ENCODE data around the gene MVB12A.

Gene MVB12A
- total RNA-seq, result 13.3 to 15.5 reads per million in 2 donors

DNA sequence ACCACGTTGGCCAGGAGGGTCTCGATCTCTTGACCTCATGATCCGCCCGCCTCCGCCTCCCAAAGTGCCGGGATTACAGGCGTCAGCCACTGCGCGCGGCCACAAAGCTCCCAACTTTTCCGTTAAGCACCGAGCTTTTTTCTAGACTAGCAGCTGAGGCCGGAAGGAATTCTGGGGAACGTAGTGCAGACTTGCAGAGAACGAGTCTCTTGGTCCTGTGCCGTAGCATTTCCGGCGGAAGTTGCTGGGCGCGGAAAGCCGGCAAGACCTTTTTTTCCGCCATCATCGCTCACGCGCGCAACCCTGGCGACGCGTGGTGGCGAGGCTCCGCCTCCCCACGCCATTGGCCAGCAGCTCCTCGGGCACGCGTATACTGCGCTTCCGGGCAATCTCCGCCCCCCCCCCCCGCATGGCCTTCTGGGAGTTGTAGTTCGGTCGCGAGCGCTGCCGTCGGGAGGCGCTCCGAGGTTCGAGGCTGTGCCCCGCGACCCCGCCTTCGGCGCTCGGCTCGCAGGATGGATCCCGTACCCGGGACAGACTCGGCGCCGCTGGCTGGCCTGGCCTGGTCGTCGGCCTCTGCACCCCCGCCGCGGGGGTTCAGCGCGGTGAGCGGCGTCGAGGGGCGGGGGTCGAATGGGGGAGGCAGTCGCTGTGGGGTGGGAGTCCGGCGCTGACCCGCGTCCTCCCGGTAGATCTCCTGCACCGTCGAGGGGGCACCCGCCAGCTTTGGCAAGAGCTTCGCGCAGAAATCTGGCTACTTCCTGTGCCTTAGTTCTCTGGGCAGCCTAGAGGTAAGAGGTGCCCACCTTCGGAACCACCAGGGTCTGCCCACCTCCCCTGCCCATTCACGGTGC is at the start of gene MVB12A:
Gene MVB12A (plus strand): TSS at position 427 of the 854 bp plus-strand sequence. CDS start 89 bp downstream, at position 516.
- peak; percentile 90 for DNase-seq

DNA sequence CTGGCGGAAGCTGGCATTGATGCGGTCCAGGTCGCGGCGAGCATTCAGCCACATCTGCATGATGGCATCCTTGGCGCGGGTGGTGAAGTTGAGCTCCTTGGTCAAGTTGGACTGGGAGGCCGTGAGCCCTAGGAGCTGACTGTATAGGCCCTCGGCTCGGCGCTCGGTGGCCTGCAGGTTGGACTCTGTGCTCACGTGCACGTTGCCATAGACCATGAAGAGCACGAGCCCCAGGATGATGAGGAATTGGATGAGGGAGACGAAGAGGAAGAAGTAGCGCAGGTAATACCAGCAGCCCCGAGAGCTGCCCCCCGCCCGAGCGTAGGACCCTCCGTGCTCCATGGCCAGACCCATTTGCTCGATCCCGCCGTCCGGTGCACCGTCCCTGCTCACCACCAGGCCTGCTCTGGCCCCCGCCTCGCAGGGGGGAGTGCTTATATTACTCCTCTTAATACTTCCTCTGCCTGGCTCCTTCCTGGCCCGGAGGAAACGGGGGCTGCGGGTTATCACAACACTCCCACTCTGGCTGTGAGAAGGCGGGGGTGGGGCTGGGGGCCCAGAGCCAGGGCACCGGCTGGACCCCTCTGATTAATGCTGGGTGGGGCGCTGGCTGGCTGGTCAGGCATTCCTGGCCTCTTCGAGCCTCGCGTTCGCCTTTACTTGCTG is 42.8 kb upstream of the MVB12A start, which contains the start of gene PLVAP:
Gene PLVAP (minus strand): TSS at position 408 of the 666 bp plus-strand sequence. CDS start 54 bp downstream, at position 354.
- DNase-seq, result no peak

DNA sequence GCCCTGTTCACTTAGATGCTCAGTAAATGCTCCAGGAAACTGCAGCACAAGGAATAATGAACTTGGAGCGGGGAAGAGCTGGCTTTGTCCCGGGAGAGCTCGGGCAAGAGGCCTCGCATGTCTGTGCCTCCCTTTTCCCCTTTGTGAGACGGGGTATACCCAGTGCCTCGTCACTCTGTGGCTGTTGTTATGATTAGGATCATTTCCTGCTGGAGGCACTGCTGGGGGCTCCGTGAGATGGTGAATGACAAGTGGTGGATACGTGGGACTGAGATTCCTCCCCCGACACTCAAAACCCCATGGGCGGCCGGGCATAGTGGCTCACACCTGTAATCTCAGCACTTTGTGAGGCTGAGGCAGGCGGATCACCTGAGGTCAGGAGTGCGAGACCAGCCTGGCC is 41.6 kb upstream of the MVB12A start:
- DNase-seq, result no peak

DNA sequence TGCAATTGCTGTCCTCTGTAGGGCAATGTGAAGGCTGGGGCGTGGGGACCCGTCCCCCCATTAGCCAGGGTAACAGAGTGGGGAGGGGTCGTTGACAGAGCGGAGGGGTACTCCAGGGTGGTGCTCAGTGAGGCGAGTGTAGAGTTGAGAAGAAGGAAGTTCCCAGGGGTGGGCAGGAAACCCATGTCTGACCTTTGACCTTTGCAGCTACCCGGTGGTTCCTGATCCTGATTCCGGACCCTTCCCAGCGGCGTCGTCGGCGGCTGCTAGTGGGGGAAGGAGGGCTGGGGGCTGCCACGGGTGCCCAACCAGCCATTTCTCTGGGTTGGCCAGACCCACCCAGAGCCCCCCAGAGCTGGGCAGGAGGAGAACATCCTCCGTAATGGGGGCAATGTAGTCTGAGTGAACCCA is 40.6 kb upstream of the MVB12A start:
- no peak for DNase-seq

DNA sequence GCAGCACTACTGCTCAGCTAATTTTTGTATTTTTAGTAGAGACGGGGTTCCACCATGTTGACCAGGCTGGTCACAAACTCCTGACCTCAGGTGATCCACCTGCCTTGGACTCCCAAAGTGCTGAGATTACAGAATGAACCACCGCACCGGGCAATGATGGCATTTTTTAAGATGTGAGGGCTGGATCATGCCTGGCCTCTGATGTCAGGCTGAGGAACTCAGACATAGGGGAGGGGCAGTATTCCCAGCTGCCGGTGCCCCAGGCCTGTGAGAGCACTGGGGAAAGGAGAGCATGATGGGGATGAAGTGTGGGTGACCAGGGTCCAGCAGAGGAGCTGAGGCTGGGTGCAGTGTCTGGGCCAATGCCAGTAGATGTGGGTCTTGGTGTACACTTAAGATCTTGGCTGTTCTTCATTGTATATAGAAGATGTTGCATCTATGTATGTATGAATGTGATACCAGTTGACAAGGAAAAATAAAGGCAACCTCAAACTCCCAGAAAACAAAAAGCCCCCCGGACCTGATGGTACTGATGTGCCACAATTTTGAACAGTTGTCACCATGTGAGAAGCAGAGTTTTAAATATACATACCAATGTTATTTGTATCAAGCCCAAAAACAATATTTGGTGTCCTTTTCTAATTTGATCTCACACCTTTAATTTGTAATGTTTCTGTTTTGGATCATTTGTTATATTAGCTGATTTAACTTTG is 39.3 kb upstream of the MVB12A start:
- DNase-seq, result no peak

DNA sequence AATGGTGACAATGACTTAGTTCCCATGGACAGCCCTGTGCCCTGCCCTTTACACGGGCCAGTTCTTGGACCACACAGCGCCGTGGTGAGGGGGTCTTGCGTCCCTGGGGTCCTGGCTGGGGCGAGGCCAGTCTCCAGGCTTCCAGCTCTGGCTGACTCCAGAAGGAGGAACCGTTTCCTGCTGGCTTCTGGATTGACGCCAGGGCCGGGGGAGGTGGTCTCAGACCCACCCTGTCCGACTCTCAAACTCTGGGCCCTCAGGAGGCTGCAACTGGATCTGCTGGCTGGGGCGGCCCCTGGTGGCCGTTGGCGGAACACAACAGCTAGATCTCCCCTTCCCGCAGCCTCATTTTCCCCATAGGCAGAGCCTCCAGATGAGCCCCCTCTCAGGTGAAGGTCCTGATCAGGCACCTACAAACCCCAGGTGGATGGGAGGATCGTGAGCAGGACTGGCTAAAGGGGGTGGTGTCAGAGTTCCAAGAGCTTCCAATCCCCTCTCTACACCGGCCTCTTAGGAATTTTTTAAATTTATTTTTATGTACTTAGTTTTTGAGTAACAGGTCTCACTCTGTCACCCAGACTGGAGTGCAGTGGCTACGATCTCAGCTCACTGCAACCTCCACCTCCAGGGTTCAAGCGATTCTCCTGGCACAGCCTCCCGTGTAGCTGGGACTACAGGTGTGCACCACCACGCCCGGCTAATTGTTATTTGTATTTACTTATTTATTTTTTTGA is 33.8 kb upstream of the MVB12A start:
- DNase-seq, result no peak

DNA sequence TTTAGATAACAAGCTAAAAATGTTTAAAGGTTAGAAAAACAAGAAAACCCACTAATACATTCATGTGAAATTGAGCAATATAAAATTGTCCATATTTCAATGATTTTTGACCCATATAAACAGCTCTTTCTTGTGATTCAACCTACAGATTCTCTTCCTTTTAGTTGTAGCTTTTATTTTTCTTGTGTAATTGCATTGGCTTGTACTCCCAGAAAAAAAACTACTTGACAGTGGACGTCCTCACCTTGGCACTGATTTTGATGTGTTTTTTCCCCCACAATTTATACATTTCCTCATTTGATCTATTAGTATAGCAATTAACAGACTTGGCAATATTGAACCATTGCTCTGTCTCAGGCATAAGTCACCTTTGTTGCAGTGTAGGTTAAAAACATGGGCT is 30.6 kb upstream of the MVB12A start:
- no peak for DNase-seq

DNA sequence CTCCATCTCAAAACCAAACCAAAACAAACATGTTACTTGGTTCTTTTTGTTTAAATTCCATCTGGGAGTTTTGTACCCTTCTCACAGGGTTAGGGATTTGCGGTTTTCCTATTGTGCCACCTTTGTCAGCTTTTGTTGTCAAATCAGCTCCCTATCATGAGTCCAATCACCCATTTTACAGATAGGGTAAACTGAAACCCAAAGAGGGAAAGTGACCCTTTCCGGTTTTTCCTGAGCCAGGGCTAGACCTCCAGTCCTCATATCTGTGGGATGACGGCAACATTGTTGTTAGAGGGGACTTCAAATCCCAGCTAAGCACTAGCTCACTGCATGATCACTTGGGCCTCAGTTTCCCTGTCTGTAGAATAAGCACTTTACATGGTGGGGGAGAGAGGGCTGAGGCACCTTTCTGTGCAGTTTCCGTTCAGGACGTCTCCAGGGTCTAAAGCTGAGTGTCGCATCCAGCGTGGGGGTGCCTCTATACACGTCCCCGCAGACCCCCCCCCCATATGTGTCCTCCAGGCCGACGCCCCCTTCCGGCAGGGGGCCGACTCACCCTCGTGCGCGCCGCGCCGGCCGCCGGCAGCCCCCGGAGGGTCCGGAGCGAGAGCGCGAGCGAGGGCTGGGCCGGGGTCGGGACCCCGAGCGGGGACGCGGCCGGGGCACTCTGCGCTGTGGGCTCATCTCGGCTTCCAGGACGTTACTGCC is 29.7 kb upstream of the MVB12A start:
- DNase-seq, result no peak

DNA sequence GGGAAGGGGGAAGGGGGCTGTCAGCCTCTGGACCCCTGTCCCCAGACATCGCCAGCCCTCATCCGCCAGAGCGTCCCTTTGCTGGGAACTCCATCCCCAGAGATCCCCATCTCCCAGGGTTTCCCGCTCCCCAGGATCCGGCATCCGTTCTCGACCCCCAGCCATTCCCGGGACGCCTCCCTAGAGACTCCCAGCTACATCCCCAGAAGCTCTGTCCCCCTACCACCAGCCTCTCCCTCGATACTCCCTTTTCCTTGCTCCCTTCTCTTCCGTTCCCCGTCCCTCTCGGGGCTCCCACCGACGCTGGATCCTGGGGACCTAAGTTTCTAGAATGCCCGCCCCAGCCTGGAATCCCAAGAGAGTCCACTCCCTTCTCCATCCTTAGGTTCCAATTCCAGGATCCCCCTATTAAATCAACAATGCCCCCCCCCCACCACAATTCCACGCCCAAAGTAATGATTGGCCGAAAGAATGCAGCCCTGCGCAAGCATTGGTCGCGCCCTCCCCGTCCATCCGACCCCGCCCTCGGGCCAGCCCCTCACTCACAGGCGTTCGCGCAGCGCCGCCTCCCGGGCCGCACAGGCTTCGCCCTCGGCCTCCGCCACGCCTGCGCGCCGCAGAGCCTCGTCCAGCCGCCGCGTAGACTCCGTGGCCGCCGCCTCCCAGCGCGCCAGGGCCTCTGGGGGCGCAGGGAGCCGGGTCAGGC is 29.0 kb upstream of the MVB12A start:
- peak; percentile 81 for DNase-seq

DNA sequence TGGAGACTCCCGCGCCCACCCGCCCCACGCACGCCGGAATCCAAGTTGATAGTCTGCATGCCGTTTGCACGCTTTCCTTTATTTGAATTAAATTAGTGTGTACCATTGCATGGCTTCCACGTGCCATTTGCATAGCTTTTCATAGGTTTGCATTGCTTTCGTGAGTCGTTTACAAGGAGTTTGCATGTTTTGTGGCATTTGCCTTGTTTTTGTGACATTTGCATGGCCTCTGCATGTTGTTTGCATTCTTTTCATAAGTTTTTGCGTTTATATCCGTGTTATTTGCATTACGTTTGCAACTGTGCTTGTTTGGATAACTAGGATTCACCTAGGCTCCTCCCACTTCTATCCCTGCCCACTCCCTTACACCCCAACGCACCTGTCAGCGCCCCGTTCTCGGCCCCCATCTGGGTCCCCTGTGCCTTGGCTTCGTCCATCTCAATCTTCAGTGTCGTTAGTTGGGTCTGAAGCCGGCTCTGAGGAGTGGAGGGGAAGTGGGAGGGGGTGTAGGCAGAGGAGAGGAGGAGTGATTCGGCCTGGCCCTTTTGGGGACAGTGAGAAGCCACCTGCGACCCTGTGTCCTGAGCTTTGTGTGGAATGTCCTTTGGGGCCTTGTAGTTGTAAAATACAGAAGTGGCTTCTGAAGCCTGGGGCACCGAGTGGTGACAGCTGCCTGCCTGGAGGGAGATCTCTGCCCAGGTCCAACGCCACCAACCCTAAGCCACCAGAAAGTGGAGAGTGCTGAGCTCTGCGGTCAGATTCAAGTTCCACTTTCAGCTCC is 28.3 kb upstream of the MVB12A start:
- DNase-seq, result no peak

DNA sequence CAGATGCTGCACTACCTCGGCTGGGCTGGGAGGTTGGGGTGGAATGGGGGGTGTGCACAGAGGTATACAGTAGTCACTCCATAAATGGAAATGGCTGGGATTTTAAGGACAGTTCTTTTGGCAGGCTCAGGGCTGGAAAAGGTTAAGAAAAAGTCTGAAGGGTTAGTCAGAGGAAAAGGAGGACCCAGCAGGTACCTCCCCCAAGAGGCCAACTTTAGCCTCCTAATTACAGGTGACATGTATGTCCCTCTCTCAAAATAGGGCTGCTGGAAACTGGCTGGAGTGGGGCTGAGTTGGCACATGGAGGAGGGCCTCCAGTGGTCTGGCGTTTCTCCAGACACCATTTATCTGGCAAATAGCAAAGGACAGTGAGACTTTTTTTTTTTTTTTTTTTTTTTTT is 26.8 kb upstream of the MVB12A start:
- DNase-seq, result no peak

DNA sequence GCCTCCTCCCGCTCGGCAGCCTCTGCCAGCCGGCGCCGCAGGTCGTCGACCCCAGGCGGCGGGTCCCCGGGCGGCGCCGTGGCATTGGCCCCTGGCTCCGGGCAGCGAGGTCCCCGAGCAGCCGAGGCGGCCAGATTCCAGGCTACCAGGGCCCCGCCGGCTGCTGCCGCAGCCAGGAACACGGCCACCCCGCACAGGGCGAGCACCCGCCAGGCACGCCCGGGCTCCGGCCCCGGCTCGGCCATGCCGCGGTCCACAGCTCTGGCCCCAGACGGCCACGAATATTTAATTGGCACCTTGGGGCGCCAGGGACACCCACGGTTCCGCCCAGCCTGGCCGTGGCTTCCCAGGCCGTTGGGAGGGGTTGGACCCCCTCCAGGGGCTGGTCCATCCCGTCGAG is 25.9 kb upstream of the MVB12A start, which contains the start of gene CCDC194:
Gene CCDC194 (minus strand): TSS at position 283 of the 400 bp plus-strand sequence. CDS start 38 bp downstream, at position 245.
- DNase-seq, result no peak

DNA sequence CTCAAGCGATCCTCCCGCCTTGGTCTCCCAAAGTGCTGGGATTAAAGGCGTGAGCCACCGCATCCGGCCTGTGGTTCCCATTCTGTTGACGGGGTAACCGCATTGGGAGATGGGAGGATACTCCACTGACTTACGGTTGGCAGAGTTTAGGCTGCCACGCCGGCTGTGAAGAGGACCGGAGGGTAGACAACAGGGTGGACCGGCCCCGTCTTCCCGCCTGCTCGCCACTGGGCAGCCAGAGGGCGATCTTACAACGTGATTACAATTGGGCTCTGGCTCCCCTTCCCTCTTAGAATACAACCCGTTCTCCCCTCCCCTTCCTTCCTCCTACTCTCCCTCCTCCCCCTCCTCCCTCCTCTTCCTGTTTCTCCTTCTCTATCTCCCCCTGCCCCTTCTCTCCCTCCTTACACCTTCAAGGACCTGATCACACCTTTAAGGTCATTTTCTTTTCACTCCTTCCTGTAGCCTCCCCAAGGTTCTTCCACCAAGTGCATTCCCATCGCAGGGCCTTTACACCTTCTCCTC is 24.9 kb upstream of the MVB12A start:
- no peak for DNase-seq

DNA sequence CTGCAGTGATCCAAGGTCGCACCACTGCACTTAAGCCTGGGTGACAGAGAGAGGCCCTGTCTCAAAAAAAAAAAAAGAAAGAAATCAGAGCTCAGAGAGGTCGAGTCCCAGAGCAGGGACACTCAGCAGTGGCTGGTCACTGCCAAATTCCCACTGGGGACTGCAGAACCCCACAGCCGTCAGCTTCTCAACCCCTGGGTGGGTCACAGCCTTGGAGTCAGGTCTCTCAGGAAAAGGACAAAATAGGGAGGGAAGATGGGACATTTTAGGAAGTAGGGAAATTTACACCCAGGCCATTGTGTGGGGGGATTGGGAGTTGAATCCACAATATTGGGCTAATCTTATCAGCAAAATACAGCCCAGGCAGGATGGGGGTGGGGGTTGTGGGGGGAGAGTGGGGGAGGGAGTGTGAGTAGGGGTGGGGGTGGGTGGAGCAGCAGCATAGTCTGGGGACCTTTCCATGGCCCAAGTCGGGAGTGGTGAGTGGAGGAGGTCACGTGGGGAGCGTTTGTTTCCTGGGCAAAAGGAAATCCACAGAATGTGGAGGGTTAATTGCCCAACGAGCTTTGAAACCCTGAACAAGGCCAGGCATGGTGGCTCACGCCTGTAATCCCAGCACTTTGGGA is 20.8 kb upstream of the MVB12A start:
- no peak for DNase-seq

DNA sequence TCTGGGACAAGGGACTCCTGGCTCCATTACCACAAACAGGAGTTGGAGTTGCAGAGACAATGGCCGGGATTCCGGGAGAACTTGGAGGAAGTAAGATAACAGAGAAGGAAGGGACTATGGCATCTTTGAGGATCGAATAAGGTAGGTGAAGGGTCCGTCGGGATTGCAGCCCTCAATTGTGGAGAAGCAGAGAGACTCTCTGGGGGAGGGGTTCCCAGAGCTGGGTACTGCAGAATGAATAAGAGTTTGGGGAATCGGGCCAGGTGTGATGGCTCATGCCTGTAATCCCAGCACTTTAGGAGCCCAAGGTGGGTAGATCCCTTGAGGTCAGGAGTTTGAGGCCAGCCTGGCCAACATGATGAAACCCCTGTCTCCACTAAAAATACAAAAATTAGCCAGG is 18.2 kb upstream of the MVB12A start:
- DNase-seq, result no peak

DNA sequence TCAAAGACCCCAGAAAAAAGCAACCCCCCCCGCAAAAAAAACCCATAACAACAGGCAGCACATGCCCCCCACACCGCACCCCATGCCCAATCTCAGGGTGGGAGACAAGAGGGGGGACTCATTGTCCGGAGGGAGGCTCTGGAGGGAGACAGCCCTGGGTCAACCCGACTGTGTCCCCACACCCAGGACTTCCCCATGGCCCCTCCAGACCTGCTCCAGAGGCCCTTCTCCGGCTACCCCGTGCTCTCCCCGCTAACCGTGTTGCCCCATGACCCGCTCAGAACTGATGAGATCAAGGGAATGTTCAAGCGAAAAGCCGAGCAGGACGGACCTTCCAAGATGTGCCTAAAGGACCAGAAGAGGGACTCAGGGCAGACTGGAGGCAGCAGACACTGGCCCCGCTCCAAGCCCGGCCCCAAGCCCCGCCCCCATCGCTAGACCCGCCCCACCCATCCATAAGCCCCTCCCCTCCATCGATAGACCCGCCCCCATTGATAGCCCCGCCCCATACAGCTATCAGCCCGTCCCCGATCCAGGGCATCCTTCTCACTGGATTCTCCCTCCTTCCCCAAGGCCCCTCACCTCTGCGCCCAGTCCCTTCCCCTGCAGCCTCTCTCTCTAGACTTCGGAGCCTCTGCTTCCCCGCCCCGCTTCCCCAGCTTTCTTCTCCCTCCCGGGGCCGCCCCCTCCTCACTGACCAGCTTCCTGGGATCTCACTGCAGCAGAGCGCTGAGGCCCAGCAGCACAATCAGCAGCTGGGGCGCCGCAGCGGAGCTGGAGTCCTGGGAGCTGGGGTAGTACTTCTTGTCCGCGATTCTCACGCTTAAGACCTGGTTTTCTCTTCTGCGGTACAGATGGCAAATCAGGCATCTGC is 16.6 kb upstream of the MVB12A start:
- no peak for DNase-seq

DNA sequence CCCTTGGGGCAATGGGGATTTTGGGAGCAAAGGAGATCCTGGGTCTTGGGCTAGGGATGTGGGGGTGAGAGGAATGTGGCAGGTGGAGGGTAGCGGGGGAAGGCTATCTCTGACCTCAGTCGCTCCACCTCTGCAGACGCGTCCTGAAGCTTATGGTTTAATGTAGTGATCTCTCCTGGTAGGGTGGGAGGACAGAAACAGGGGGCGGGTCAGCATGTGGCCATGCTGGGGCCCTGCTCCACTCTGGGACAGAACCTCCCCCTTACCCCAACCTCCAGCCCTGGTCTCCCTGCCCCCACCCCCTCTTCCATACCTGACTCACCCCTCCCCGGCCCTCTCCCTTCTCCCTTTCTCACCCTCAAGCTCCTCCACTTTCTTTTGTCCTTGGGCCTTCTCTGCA is 15.8 kb upstream of the MVB12A start:
- DNase-seq, result no peak

DNA sequence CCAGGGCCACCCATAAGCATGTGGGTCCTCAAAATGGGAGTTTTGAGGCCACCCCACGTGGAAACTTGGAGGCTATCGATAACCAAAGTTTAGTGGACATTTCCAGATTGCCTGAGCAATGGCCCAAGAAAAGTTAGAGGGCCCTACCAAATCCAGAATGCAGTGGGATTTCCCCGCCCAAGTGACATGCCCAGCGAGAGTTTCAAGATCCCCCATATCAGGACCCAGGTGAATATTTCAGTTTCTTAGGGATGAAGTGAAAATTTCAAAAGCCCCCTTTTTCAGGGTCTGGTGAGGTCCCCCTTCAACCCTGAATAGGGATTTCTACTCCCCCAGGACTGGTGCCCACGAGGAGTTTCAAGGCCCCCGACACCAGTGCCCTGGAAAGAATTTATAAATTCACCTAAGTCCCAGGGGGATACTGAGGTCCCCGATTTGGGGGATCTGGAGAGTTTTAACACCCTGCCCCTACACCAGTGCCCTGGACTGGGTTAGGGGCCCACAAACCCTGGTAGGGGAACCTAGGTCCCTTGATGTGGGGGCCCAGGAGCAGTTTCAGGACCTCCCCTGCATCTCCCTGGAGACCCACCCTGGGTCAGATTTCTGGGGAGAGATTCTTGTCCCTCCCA is 15.1 kb upstream of the MVB12A start:
- DNase-seq, result no peak

Measured in activated gamma-delta T cell (primary cell).